Neural crest cell (in vitro differentiated cells): ENCODE results near the gene KIF21B. TPM values are rescaled to one million over a fixed set of nuclear protein-coding genes. Genes with fewer than 3 reads are reported as not detected.

ENCODE experiments used
- DNase-seq: peaks from one replicate; pipeline ENCODE4 v3.0.0; 2021; ENCODE audit warnings: low read depth, mixed read lengths, low spot score
- H3K27ac Mint-ChIP-seq: one replicate; pipeline ENCODE4 v1.8.0; 2021; ENCODE audit warnings: mild to moderate bottlenecking, mixed read lengths; ENCODE audit not compliant: unreplicated experiment
- H3K27me3 Mint-ChIP-seq: 2 replicates; pipeline ENCODE4 v1.8.0; 2021; ENCODE audit warnings: low read depth, mild to moderate bottlenecking, mixed read lengths
- H3K36me3 Mint-ChIP-seq: 2 replicates; pipeline ENCODE4 v1.8.0; 2021; ENCODE audit warnings: low read depth, mild to moderate bottlenecking, mixed read lengths
- H3K4me1 Mint-ChIP-seq: 2 replicates; pipeline ENCODE4 v1.8.0; 2021; ENCODE audit warnings: mixed read lengths
- H3K4me3 Mint-ChIP-seq: one replicate; pipeline ENCODE4 v1.8.0; 2021; ENCODE audit warnings: mild to moderate bottlenecking, mixed read lengths
- H3K9me3 Mint-ChIP-seq: 2 replicates; pipeline ENCODE4 v1.8.0; 2021; ENCODE audit warnings: mixed read lengths
- total RNA-seq: library from RNA; stranded (reverse); gene quantifications from 2 replicates; pipeline ENCODE4 v1.2.1, GENCODE V29; 2021
- TF ChIP-seq, protein P1 (sequence below): fragments of 200-600 bp; sonication (generic); conservative IDR thresholded peaks from 2 replicates; pipeline ENCODE4 v1.5.0; 2021; ENCODE audit warnings: antibody characterized with exemption, mild to moderate bottlenecking

The KIF21B gene
- total RNA-seq, 1 donor from 2014 or later = 28.9 TPM

- no peak for DNase-seq
- H3K9me3 Mint-ChIP-seq = no peaks in the 10 kb centered on the region
- no peak overlapping the region for H3K27ac Mint-ChIP-seq
- H3K4me1 Mint-ChIP-seq = no peaks in the 10 kb centered on the region
- TF ChIP-seq, protein P1, sequence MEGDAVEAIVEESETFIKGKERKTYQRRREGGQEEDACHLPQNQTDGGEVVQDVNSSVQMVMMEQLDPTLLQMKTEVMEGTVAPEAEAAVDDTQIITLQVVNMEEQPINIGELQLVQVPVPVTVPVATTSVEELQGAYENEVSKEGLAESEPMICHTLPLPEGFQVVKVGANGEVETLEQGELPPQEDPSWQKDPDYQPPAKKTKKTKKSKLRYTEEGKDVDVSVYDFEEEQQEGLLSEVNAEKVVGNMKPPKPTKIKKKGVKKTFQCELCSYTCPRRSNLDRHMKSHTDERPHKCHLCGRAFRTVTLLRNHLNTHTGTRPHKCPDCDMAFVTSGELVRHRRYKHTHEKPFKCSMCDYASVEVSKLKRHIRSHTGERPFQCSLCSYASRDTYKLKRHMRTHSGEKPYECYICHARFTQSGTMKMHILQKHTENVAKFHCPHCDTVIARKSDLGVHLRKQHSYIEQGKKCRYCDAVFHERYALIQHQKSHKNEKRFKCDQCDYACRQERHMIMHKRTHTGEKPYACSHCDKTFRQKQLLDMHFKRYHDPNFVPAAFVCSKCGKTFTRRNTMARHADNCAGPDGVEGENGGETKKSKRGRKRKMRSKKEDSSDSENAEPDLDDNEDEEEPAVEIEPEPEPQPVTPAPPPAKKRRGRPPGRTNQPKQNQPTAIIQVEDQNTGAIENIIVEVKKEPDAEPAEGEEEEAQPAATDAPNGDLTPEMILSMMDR = no peak
- no peaks in the 10 kb centered on the region for H3K27me3 Mint-ChIP-seq
- peaks cover 7% of the 10 kb centered on the region for H3K36me3 Mint-ChIP-seq
- H3K4me3 Mint-ChIP-seq = no peak overlapping the region
These were observed 23.8 kb downstream of the KIF21B start for GRCh38 chr1:200999667-201000066.

GRCh38 chr1:200998323-200998722, 25.2 kb downstream of the KIF21B start:
- H3K27me3 Mint-ChIP-seq = no peaks in the 10 kb centered on the region
- DNase-seq = no peak
- TF ChIP-seq, protein P1 = no peak

GRCh38 chr1:200992382-200993048, 31.0 kb downstream of the KIF21B start:
- DNase-seq = no peak
- Mint-ChIP-seq H3K36me3 (peaks cover 7% of the 10 kb centered on the region), H3K4me1 (peaks cover 11% of the 10 kb centered on the region), H3K27ac (no peak overlapping the region), H3K9me3 (no peaks in the 10 kb centered on the region), H3K27me3 (no peaks in the 10 kb centered on the region), H3K4me3 (no peak overlapping the region)
- TF ChIP-seq, protein P1 = no peak

More at GRCh38 chr1:200998323-200998722, 25.2 kb downstream of the KIF21B start:
- H3K4me3 Mint-ChIP-seq = no peak overlapping the region
- H3K27ac Mint-ChIP-seq = peak overlapping the region; percentile 28
- H3K36me3 Mint-ChIP-seq = peaks cover 7% of the 10 kb centered on the region
- no peaks in the 10 kb centered on the region for H3K9me3 Mint-ChIP-seq
- no peaks in the 10 kb centered on the region for H3K4me1 Mint-ChIP-seq

- DNase-seq = no peak
- Mint-ChIP-seq H3K27ac (peak overlapping the region; percentile 43), H3K9me3 (no peaks in the 10 kb centered on the region), H3K4me3 (no peak overlapping the region), H3K4me1 (peaks cover 11% of the 10 kb centered on the region), H3K27me3 (no peaks in the 10 kb centered on the region), H3K36me3 (peaks cover 4% of the 10 kb centered on the region)
- TF ChIP-seq, protein P1 = no peak
These were observed 32.4 kb downstream of the KIF21B start for GRCh38 chr1:200991097-200991614.

DNA sequence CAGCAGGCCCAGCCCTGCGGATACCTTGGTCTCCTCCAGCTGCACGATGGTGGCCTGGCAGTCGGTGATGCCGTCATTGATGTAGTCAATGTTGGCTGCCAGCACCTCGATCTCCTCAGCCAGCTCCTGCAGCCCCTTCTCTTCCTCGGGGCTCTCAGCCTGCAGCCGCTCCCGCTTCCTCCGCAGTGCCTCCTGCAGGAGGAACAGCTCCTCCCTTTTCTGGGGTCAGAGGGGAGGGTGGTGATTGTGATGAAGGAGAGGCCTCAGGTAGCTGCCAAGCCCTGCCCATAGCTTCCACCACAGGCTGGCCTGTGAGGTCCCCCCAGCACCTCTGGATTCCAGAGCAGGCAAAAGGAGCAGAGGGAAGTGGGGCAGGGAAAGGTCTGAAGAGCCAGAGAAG, 33.4 kb downstream of the KIF21B start:
- TF ChIP-seq, protein P1 = no peak
- Mint-ChIP-seq H3K36me3 (peaks cover 4% of the 10 kb centered on the region), H3K27me3 (no peaks in the 10 kb centered on the region), H3K27ac (no peak overlapping the region), H3K9me3 (no peaks in the 10 kb centered on the region), H3K4me1 (peaks cover 11% of the 10 kb centered on the region), H3K4me3 (no peak overlapping the region)
- DNase-seq = no peak
